Neural progenitor cell (in vitro differentiated cells): Measurements from ENCODE around the gene SPTLC3. TPM values are rescaled to one million over a fixed set of nuclear protein-coding genes. Genes with fewer than 3 reads are reported as not detected.

Experiments
- DNase-seq: peaks from one replicate; pipeline ENCODE4 v3.0.0-alpha.2; 2016; ENCODE audit warnings: low spot score
- H2AFZ ChIP-seq: fragments of 200-600 bp; sonication (generic); replicated peaks from 2 replicates; pipeline ENCODE4 v1.6.1; 2016; ENCODE audit warnings: antibody characterized with exemption
- H3F3A ChIP-seq: fragments of 200-600 bp; sonication (generic); 2 replicates; pipeline ENCODE4 v1.6.1; 2016; ENCODE audit warnings: antibody characterized with exemption, low read depth
- H3K27ac ChIP-seq: fragments of 200-600 bp; sonication (generic); 2 replicates; pipeline ENCODE4 v1.5.1; 2016; ENCODE audit warnings: mild to moderate bottlenecking
- H3K27me3 ChIP-seq: fragments of 200-600 bp; sonication (generic); 2 replicates; pipeline ENCODE4 v1.6.1; 2016; ENCODE audit warnings: mild to moderate bottlenecking, moderate library complexity
- H3K36me3 ChIP-seq: fragments of 200-600 bp; sonication (generic); 2 replicates; pipeline ENCODE4 v1.5.1; 2016
- H3K4me1 ChIP-seq: fragments of 200-600 bp; sonication (generic); 2 replicates; pipeline ENCODE4 v1.6.1; 2016; ENCODE audit warnings: mixed run types
- H3K4me2 ChIP-seq: fragments of 200-600 bp; sonication (generic); 2 replicates; pipeline ENCODE4 v1.6.1; 2016
- H3K4me3 ChIP-seq: fragments of 200-600 bp; sonication (generic); 2 replicates; pipeline ENCODE4 v1.5.1; 2016
- H3K79me2 ChIP-seq: fragments of 200-600 bp; sonication (generic); 2 replicates; pipeline ENCODE4 v1.6.1; 2016; ENCODE audit warnings: low read depth
- H3K9ac ChIP-seq: fragments of 200-600 bp; sonication (generic); 2 replicates; pipeline ENCODE4 v1.6.1; 2016
- H3K9me3 ChIP-seq: fragments of 200-600 bp; sonication (generic); 2 replicates; pipeline ENCODE4 v1.5.1; 2016; ENCODE audit warnings: low read depth
- H4K20me1 ChIP-seq: fragments of 200-600 bp; sonication (generic); 2 replicates; pipeline ENCODE4 v1.6.1; 2016; ENCODE audit warnings: low read depth
- H3K27ac Mint-ChIP-seq: 3 replicates; pipeline ENCODE4 v1.8.0; 2021; ENCODE audit warnings: mixed read lengths
- H3K27me3 Mint-ChIP-seq: 2 replicates; pipeline ENCODE4 v1.8.0; 2022; ENCODE audit warnings: low read depth, mild to moderate bottlenecking, inconsistent platforms, moderate library complexity, mixed read lengths; ENCODE audit not compliant: insufficient read depth
- H3K36me3 Mint-ChIP-seq: 3 replicates; pipeline ENCODE4 v1.8.0; 2021; ENCODE audit warnings: mixed read lengths
- H3K4me1 Mint-ChIP-seq: 3 replicates; pipeline ENCODE4 v1.8.0; 2021; ENCODE audit warnings: mixed read lengths
- H3K4me3 Mint-ChIP-seq: 3 replicates; pipeline ENCODE4 v1.8.0; 2021; ENCODE audit warnings: mild to moderate bottlenecking, moderate library complexity, mixed read lengths
- H3K9me3 Mint-ChIP-seq: 3 replicates; pipeline ENCODE4 v1.8.0; 2020; ENCODE audit warnings: mixed read lengths
- CTCF ChIP-seq: fragments of 200-600 bp; sonication (generic); IDR thresholded peaks from 2 replicates; pipeline ENCODE4 v1.5.1; 2017; ENCODE audit warnings: antibody characterized with exemption, mild to moderate bottlenecking
- EZH2 ChIP-seq: fragments of 200-600 bp; sonication (generic); IDR thresholded peaks from 2 replicates; pipeline ENCODE4 v1.6.1; 2017; ENCODE audit warnings: antibody characterized with exemption, mild to moderate bottlenecking, moderate library complexity
- EZH2phosphoT487 ChIP-seq: fragments of 200-600 bp; sonication (generic); IDR thresholded peaks from 2 replicates; pipeline ENCODE4 v1.6.1; 2017; ENCODE audit warnings: antibody characterized with exemption
- total RNA-seq: library from RNA; depleted of rRNA; stranded (reverse); fragments of >200 nt; gene quantifications from 2 replicates; pipeline ENCODE4 v1.2.3, GENCODE V29; 2015; ENCODE audit warnings: low replicate concordance

The SPTLC3 gene
- total RNA-seq, 1 donor from 2014 or later: 4.2 TPM

DNA sequence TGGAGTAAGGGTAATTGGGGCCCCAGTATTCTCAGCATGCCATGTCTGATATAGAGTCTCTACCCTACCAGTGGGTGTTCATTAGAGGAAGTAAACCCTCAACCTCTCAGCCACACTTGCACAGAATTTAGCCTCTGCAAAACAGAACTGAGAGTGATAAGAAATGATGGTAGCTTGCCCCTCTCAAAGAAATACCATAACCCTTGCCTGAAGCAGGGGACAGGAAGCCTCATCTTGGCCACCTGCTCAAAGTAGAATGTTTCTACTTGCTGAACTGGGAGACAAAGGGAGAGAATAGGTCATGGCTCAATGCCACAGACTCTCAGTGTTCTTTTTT, 33.7 kb downstream of the SPTLC3 start:
- TF ChIP-seq EZH2phosphoT487 (no peak), CTCF (no peak), EZH2 (no peak)
- Histone ChIP-seq H3K36me3 (no peaks in the 10 kb centered on the region), H2AFZ (no peak overlapping the region), H3K27me3 (no peaks in the 10 kb centered on the region), H3K9me3 (no peaks in the 10 kb centered on the region), H4K20me1 (no peaks in the 10 kb centered on the region), H3K4me2 (no peak overlapping the region), H3K4me3 (no peak overlapping the region), H3K9ac (no peak overlapping the region), H3K27ac (no peak overlapping the region), H3K79me2 (no peaks in the 10 kb centered on the region), H3F3A (no peaks in the 10 kb centered on the region), H3K4me1 (no peaks in the 10 kb centered on the region)
- no peak overlapping the region for H3K27ac Mint-ChIP-seq
- no peak for DNase-seq
- no peaks in the 10 kb centered on the region for H3K27me3 Mint-ChIP-seq
- H3K4me1 Mint-ChIP-seq: peaks cover 3% of the 10 kb centered on the region
- H3K4me3 Mint-ChIP-seq: no peak overlapping the region
- H3K9me3 Mint-ChIP-seq: no peaks in the 10 kb centered on the region
- no peaks in the 10 kb centered on the region for H3K36me3 Mint-ChIP-seq

- no peak for DNase-seq
- H3K9ac ChIP-seq: no peak overlapping the region
- no peaks in the 10 kb centered on the region for H3K27me3 ChIP-seq
- H2AFZ ChIP-seq: no peak overlapping the region
- no peaks in the 10 kb centered on the region for H3K79me2 ChIP-seq
- TF ChIP-seq EZH2 (no peak), CTCF (no peak), EZH2phosphoT487 (no peak)
- no peak overlapping the region for H3K4me2 ChIP-seq
- H3K4me3 ChIP-seq: no peak overlapping the region
- Mint-ChIP-seq H3K9me3 (no peaks in the 10 kb centered on the region), H3K27ac (no peak overlapping the region), H3K27me3 (no peaks in the 10 kb centered on the region), H3K4me3 (no peak overlapping the region), H3K4me1 (peaks cover 3% of the 10 kb centered on the region), H3K36me3 (peaks cover 9% of the 10 kb centered on the region)
- H4K20me1 ChIP-seq: no peaks in the 10 kb centered on the region
- no peaks in the 10 kb centered on the region for H3F3A ChIP-seq
- no peaks in the 10 kb centered on the region for H3K36me3 ChIP-seq
- H3K9me3 ChIP-seq: no peaks in the 10 kb centered on the region
- no peaks in the 10 kb centered on the region for H3K4me1 ChIP-seq
- H3K27ac ChIP-seq: no peak overlapping the region
Observed at GRCh38 chr20:13046409-13046808, 37.6 kb downstream of the SPTLC3 start.

DNA sequence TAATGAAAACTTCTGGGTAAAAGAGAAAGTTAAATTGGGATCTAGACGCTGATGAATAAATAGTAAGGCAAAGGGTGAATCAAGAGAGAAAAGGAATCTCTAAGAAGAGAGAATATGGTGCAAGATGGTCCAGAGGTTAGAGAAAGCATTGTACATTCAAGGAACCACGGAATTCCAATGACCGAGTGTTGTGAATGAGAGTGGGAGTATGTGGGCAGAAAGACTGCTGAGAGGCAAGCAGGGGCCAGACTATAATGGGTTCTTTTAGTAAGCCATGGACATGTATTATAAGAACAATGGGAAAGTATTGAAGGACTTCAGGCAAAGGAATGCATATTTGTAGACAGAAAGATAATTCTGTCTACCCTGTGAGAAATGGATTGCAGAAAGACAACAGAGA, 45.2 kb downstream of the SPTLC3 start:
- Histone ChIP-seq H3K9me3 (no peaks in the 10 kb centered on the region), H3K4me1 (no peaks in the 10 kb centered on the region), H4K20me1 (no peaks in the 10 kb centered on the region), H3K9ac (no peak overlapping the region), H3K79me2 (no peaks in the 10 kb centered on the region), H3K4me3 (no peak overlapping the region), H3K4me2 (no peak overlapping the region), H3K36me3 (no peaks in the 10 kb centered on the region), H3K27me3 (no peaks in the 10 kb centered on the region), H3K27ac (no peak overlapping the region), H2AFZ (no peak overlapping the region), H3F3A (no peaks in the 10 kb centered on the region)
- Mint-ChIP-seq H3K4me3 (no peak overlapping the region), H3K4me1 (no peaks in the 10 kb centered on the region), H3K9me3 (peaks cover 1% of the 10 kb centered on the region), H3K27ac (no peak overlapping the region), H3K36me3 (peaks cover 9% of the 10 kb centered on the region), H3K27me3 (peaks cover 2% of the 10 kb centered on the region)
- no peak for DNase-seq
- TF ChIP-seq EZH2 (no peak), CTCF (no peak), EZH2phosphoT487 (no peak)
